H9 (cell line): ENCODE data around the gene GTF2A1L. TPM values are rescaled to one million over a fixed set of nuclear protein-coding genes. Genes with fewer than 3 reads are reported as not detected.
"Not testable (repeated sequence)": the region's sequence is repeated elsewhere in the genome, so short reads cannot be mapped to it uniquely, and the experiment has no call there.

ENCODE experiments used
- DNase-seq: peaks from one replicate; pipeline ENCODE4 v3.0.0-alpha.2; 2017
- H2AFZ ChIP-seq: one replicate; pipeline ENCODE4 v1.6.1; 2013; ENCODE audit warnings: mild to moderate bottlenecking, low read length, control low read depth, moderate library complexity
- H2AK5ac ChIP-seq: 2 replicates; pipeline ENCODE4 v1.6.1; 2013; ENCODE audit warnings: low read length, control low read depth, mixed read lengths; ENCODE audit not compliant: insufficient read length
- H2BK120ac ChIP-seq: one replicate; pipeline ENCODE4 v1.6.1; 2013; ENCODE audit warnings: low read depth, mild to moderate bottlenecking, low read length, control low read depth, inconsistent platforms; ENCODE audit not compliant: poor library complexity, severe bottlenecking
- H2BK12ac ChIP-seq: 2 replicates; pipeline ENCODE4 v1.6.1; 2013; ENCODE audit warnings: low read length, control low read depth, mixed read lengths, low read depth; ENCODE audit not compliant: insufficient read length
- H2BK15ac ChIP-seq: 2 replicates; pipeline ENCODE4 v1.6.1; 2013; ENCODE audit warnings: low read depth, low read length, control low read depth
- H2BK20ac ChIP-seq: one replicate; pipeline ENCODE4 v1.6.1; 2013; ENCODE audit warnings: low read depth, mild to moderate bottlenecking, low read length, control low read depth, inconsistent platforms; ENCODE audit not compliant: poor library complexity, severe bottlenecking
- H2BK5ac ChIP-seq: 2 replicates; pipeline ENCODE4 v1.6.1; 2013; ENCODE audit warnings: low read length, control low read depth, mixed read lengths; ENCODE audit not compliant: insufficient read length
- H3K14ac ChIP-seq: 2 replicates; pipeline ENCODE4 v1.6.1; 2013; ENCODE audit warnings: low read length, control low read depth; ENCODE audit not compliant: insufficient read depth
- H3K18ac ChIP-seq: 2 replicates; pipeline ENCODE4 v1.6.1; 2013; ENCODE audit warnings: low read depth, mild to moderate bottlenecking, mixed read lengths, low read length, control low read depth; ENCODE audit not compliant: insufficient read length
- H3K23ac ChIP-seq: 2 replicates; pipeline ENCODE4 v1.6.1; 2013; ENCODE audit warnings: low read length, control low read depth, mixed read lengths, low read depth; ENCODE audit not compliant: insufficient read length
- H3K23me2 ChIP-seq: 2 replicates; pipeline ENCODE4 v1.6.1; 2013; ENCODE audit warnings: low read depth, mild to moderate bottlenecking, mixed read lengths, low read length, control low read depth; ENCODE audit not compliant: insufficient read length, poor library complexity, severe bottlenecking
- H3K27ac ChIP-seq: 2 replicates; pipeline ENCODE4 v1.5.1; 2013; ENCODE audit warnings: low read length, control low read depth, mixed read lengths, low read depth; ENCODE audit not compliant: insufficient read length
- H3K27me3 ChIP-seq: 2 replicates; pipeline ENCODE4 v1.6.1; 2013; ENCODE audit warnings: low read length, control low read depth, inconsistent platforms; ENCODE audit not compliant: insufficient read depth
- H3K4ac ChIP-seq: 2 replicates; pipeline ENCODE4 v1.6.1; 2013; ENCODE audit warnings: low read depth, mild to moderate bottlenecking, control low read depth, inconsistent platforms, low read length, moderate library complexity
- H3K4me1 ChIP-seq: 2 replicates; pipeline ENCODE4 v1.6.1; 2013; ENCODE audit warnings: low read length, control low read depth, inconsistent platforms; ENCODE audit not compliant: insufficient read depth
- H3K4me2 ChIP-seq: 2 replicates; pipeline ENCODE4 v1.6.1; 2013; ENCODE audit warnings: low read length, control low read depth, mixed read lengths; ENCODE audit not compliant: insufficient read length, insufficient read depth
- H3K56ac ChIP-seq: 2 replicates; pipeline ENCODE4 v1.6.1; 2013; ENCODE audit warnings: low read depth, mild to moderate bottlenecking, mixed read lengths, low read length, control low read depth; ENCODE audit not compliant: insufficient read length
- H3K79me1 ChIP-seq: 2 replicates; pipeline ENCODE4 v1.6.1; 2013; ENCODE audit warnings: low read depth, mild to moderate bottlenecking, moderate library complexity, low read length, control low read depth, inconsistent platforms; ENCODE audit not compliant: insufficient read depth, poor library complexity, severe bottlenecking
- H3K79me2 ChIP-seq: 2 replicates; pipeline ENCODE4 v1.6.1; 2013; ENCODE audit warnings: low read length, control low read depth, inconsistent platforms; ENCODE audit not compliant: insufficient read depth
- H3K9ac ChIP-seq: 2 replicates; pipeline ENCODE4 v1.6.1; 2013; ENCODE audit warnings: low read length, control low read depth, mixed read lengths; ENCODE audit not compliant: insufficient read length; ENCODE audit errors: extremely low read depth
- H3K9me3 ChIP-seq: one replicate; pipeline ENCODE4 v1.6.1; 2013; ENCODE audit warnings: low read depth, low read length, inconsistent platforms; ENCODE audit not compliant: control insufficient read depth
- H3T11ph ChIP-seq: one replicate; pipeline ENCODE4 v1.6.1; 2013; ENCODE audit warnings: mild to moderate bottlenecking, low read length, control low read depth, inconsistent platforms
- H4K20me1 ChIP-seq: one replicate; pipeline ENCODE4 v1.6.1; 2013; ENCODE audit not compliant: control insufficient read depth, insufficient read length, insufficient read depth
- H4K5ac ChIP-seq: 2 replicates; pipeline ENCODE4 v1.6.1; 2013; ENCODE audit warnings: low read depth, mild to moderate bottlenecking, mixed read lengths, low read length, control low read depth; ENCODE audit not compliant: insufficient read length
- H4K8ac ChIP-seq: replicated peaks from 2 replicates; pipeline ENCODE4 v1.6.1; 2013; ENCODE audit warnings: low read length, control low read depth, mixed read lengths, low read depth; ENCODE audit not compliant: insufficient read length
- H4K91ac ChIP-seq: 2 replicates; pipeline ENCODE4 v1.6.1; 2013; ENCODE audit warnings: low read depth, mild to moderate bottlenecking, moderate library complexity, mixed read lengths, low read length, control low read depth; ENCODE audit not compliant: insufficient read length
- H3K27ac Mint-ChIP-seq, 3 experiments: 2 replicates in 2 of 3; 3 replicates in 1 of 3; pipeline ENCODE4 v1.8.0; 2020 to 2021; ENCODE audit warnings: mixed read lengths in 3 of 3, mild to moderate bottlenecking in 1 of 3, moderate library complexity in 1 of 3
- H3K27me3 Mint-ChIP-seq: 2 replicates; pipeline ENCODE4 v1.8.0; 2021; ENCODE audit warnings: low read depth, mild to moderate bottlenecking, moderate library complexity, mixed read lengths
- H3K36me3 Mint-ChIP-seq, 3 experiments: 2 replicates in 2 of 3; 3 replicates in 1 of 3; pipeline ENCODE4 v1.8.0; 2020 to 2021; ENCODE audit warnings: low read depth in 3 of 3, mixed read lengths in 3 of 3; ENCODE audit not compliant: insufficient read depth in 1 of 3
- H3K4me1 Mint-ChIP-seq, 2 experiments: 2 replicates each; pipeline ENCODE4 v1.8.0; 2020; ENCODE audit warnings: mixed read lengths in 2 of 2
- H3K4me3 Mint-ChIP-seq, 2 experiments: 2 replicates in 1 of 2; 3 replicates in 1 of 2; pipeline ENCODE4 v1.8.0; 2020 to 2021; ENCODE audit warnings: mild to moderate bottlenecking in 2 of 2, mixed read lengths in 2 of 2, moderate library complexity in 1 of 2
- H3K9me3 Mint-ChIP-seq, 2 experiments: 2 replicates in 1 of 2; 3 replicates in 1 of 2; pipeline ENCODE4 v1.8.0; 2020; ENCODE audit warnings: mild to moderate bottlenecking in 2 of 2, mixed read lengths in 2 of 2, moderate library complexity in 1 of 2
- CTCF ChIP-seq: fragments of 200-600 bp; sonication (generic); conservative IDR thresholded peaks from 3 replicates; pipeline ENCODE4 v1.8.0; 2021; ENCODE audit warnings: antibody characterized with exemption, mild to moderate bottlenecking
- WGBS: extraction: QIAGEN DNeasy Blood & Tissue Kit; methylation state at CpG from one replicate; pipeline ENCODE4 v1.1.7; 2013; ENCODE audit warnings: missing lambda C conversion rate, low lambda C conversion rate, mixed read lengths; ENCODE audit not compliant: insufficient read length; ENCODE audit errors: extremely low coverage; 5-methylcytosine and 5-hydroxymethylcytosine counted together
- total RNA-seq: library from RNA; stranded (reverse); gene quantifications from 2 replicates; pipeline ENCODE4 v1.2.1, GENCODE V29; 2021

Gene GTF2A1L
- total RNA-seq, 1 experiment from 2014 or later = not detected

GRCh38 chr2:48620604-48621003 lies 2.9 kb downstream of the GTF2A1L start:
- Mint-ChIP-seq H3K9me3 (no peaks in the 10 kb centered on the region; a peak in 1 of 5 replicates), H3K27ac (no peak overlapping the region), H3K27me3 (no peaks in the 10 kb centered on the region), H3K4me1 (no peaks in the 10 kb centered on the region), H3K36me3 (no peaks in the 10 kb centered on the region; a peak in 1 of 7 replicates), H3K4me3 (no peak overlapping the region)
- H3K23me2 ChIP-seq = no peaks in the 10 kb centered on the region
- H3K27ac ChIP-seq = no peak overlapping the region
- no peak overlapping the region for H3K56ac ChIP-seq
- H3K18ac ChIP-seq = no peak overlapping the region
- no peak overlapping the region for H3K9ac ChIP-seq
- no peak overlapping the region for H3K4ac ChIP-seq
- no peak overlapping the region for H2AK5ac ChIP-seq
- no peak overlapping the region for H2BK20ac ChIP-seq
- H3K14ac ChIP-seq = no peak overlapping the region
- H2BK120ac ChIP-seq = no peak overlapping the region
- H3K9me3 ChIP-seq = no peaks in the 10 kb centered on the region
- H4K5ac ChIP-seq = no peak overlapping the region
- H3K4me1 ChIP-seq = no peaks in the 10 kb centered on the region
- no peak overlapping the region for H2BK15ac ChIP-seq
- no peak overlapping the region for H2BK5ac ChIP-seq
- no CpG with 5 or more reads among the region's 7 CpGs for WGBS
- no peak overlapping the region for H4K8ac ChIP-seq
- H3T11ph ChIP-seq = no peak overlapping the region
- no peak for TF ChIP-seq CTCF
- no peaks in the 10 kb centered on the region for H4K20me1 ChIP-seq
- H3K27me3 ChIP-seq = no peaks in the 10 kb centered on the region
- no peak overlapping the region for H2AFZ ChIP-seq
- H3K4me2 ChIP-seq = no peak overlapping the region
- DNase-seq = no peak
- H3K79me2 ChIP-seq = no peaks in the 10 kb centered on the region
- H2BK12ac ChIP-seq = no peak overlapping the region
- H4K91ac ChIP-seq = no peak overlapping the region
- H3K23ac ChIP-seq = no peak overlapping the region
- H3K79me1 ChIP-seq = no peaks in the 10 kb centered on the region

- H3K27ac ChIP-seq = not testable (repeated sequence)
Observed at GRCh38 chr2:48622691-48623090, 5.0 kb downstream of the GTF2A1L start.

More at GRCh38 chr2:48622691-48623090, 5.0 kb downstream of the GTF2A1L start:
- not testable (repeated sequence) for H3K4me1 Mint-ChIP-seq, H3K79me1 ChIP-seq, H4K5ac ChIP-seq, H3K27ac Mint-ChIP-seq, H3K9ac ChIP-seq, H2BK20ac ChIP-seq, H3T11ph ChIP-seq, H2BK12ac ChIP-seq, H2BK15ac ChIP-seq, H3K27me3 Mint-ChIP-seq, H2BK120ac ChIP-seq, H3K4me2 ChIP-seq, H3K18ac ChIP-seq, H3K56ac ChIP-seq, H3K79me2 ChIP-seq, H3K23ac ChIP-seq, H3K4ac ChIP-seq, H4K8ac ChIP-seq, H2AK5ac ChIP-seq, H3K9me3 ChIP-seq, H3K36me3 Mint-ChIP-seq, H3K14ac ChIP-seq, H4K91ac ChIP-seq, H3K4me3 Mint-ChIP-seq, DNase-seq, H3K9me3 Mint-ChIP-seq, H3K27me3 ChIP-seq, H2AFZ ChIP-seq, H3K4me1 ChIP-seq, H3K23me2 ChIP-seq, H4K20me1 ChIP-seq, H2BK5ac ChIP-seq
- WGBS = no CpG with 5 or more reads among the region's 5 CpGs
